Measurements from ENCODE around the gene C14orf119. TPM values are rescaled to one million over a fixed set of nuclear protein-coding genes. Genes with fewer than 3 reads are reported as not detected.
"Not testable (repeated sequence)": the region's sequence is repeated elsewhere in the genome, so short reads cannot be mapped to it uniquely, and the experiment has no call there.

C14orf119 gene
- total and polyA plus RNA-seq, 7 experiments from 2014 or later: 6.0 to 169 (median 45.0) TPM

- H3K9me3 Mint-ChIP-seq; DNase-seq; H3K27me3 ChIP-seq (ENCODE audit: control insufficient read depth in 2 of 2, insufficient read depth in 2 of 2, low read length in 2 of 2); ATAC-seq; H3K4me3 ChIP-seq (ENCODE audit: low read length); H3K4me3 Mint-ChIP-seq; H3K36me3 Mint-ChIP-seq; H3K27ac ChIP-seq (ENCODE audit: low read depth, low read length); POLR2A ChIA-PET; H3K36me3 ChIP-seq (ENCODE audit: control insufficient read depth in 2 of 3, insufficient read depth in 3 of 3, low read length in 3 of 3); H3K9me3 ChIP-seq (ENCODE audit: control insufficient read depth in 2 of 3, low read length in 3 of 3); H3K4me1 ChIP-seq (ENCODE audit: control insufficient read depth in 2 of 2, insufficient read depth in 2 of 2, low read length in 2 of 2); intact Hi-C loops (cut with micrococcal nuclease); H3K27me3 Mint-ChIP-seq; H3K4me1 Mint-ChIP-seq; H3K27ac Mint-ChIP-seq: not testable (repeated sequence)
- CTCF ChIA-PET: interaction anchor here (0.7 to 1.5 kb wide), 2 partner anchors 12 to 19 kb away, joined by 3 to 5 read pairs; no protein-coding TSS in a partner anchor
Observed at GRCh38 chr14:23107620-23108019, 12.3 kb downstream of the C14orf119 start.

- H3K4me1 ChIP-seq (ENCODE audit: control insufficient read depth in 2 of 2, insufficient read depth in 2 of 2, low read length in 2 of 2); H3K27me3 ChIP-seq (ENCODE audit: control insufficient read depth in 2 of 2, insufficient read depth in 2 of 2, low read length in 2 of 2); H3K27ac Mint-ChIP-seq; H3K4me3 Mint-ChIP-seq; POLR2A ChIA-PET; H3K36me3 Mint-ChIP-seq; intact Hi-C loops (cut with micrococcal nuclease); H3K9me3 ChIP-seq (ENCODE audit: control insufficient read depth in 2 of 3, low read length in 3 of 3); H3K27me3 Mint-ChIP-seq; H3K36me3 ChIP-seq (ENCODE audit: control insufficient read depth in 2 of 3, insufficient read depth in 3 of 3, low read length in 3 of 3); H3K4me1 Mint-ChIP-seq; ATAC-seq; H3K9me3 Mint-ChIP-seq; H3K27ac ChIP-seq (ENCODE audit: low read depth, low read length); H3K4me3 ChIP-seq (ENCODE audit: low read length); DNase-seq: not testable (repeated sequence)
- CTCF ChIA-PET: interaction anchor here (0.7 to 2.3 kb wide), 4 partner anchors 12 to 40 kb away, joined by 3 to 9 read pairs (median 6); no protein-coding TSS in a partner anchor
Observed at GRCh38 chr14:23108169-23108568, 12.9 kb downstream of the C14orf119 start.

GRCh38 chr14:23109769-23110168 is 14.5 kb downstream of the C14orf119 start:
- H3K9me3 Mint-ChIP-seq: no peaks in the 10 kb centered on the region
- no peak overlapping the region for H3K27ac Mint-ChIP-seq
- H3K4me1 Mint-ChIP-seq: peaks cover 0 to 7% (median 5%) of the 10 kb centered on the region in 7 donors
- CTCF ChIA-PET: interaction anchor here (1.8 to 3.4 kb wide), 3 partner anchors 10 to 41 kb away, joined by 7 to 11 read pairs (median 9); no protein-coding TSS in a partner anchor
- Histone ChIP-seq H3K9me3 (ENCODE audit: control insufficient read depth in 2 of 3, low read length in 3 of 3) (no peaks in the 10 kb centered on the region), H3K27me3 (ENCODE audit: control insufficient read depth in 2 of 2, insufficient read depth in 2 of 2, low read length in 2 of 2) (no peaks in the 10 kb centered on the region), H3K36me3 (ENCODE audit: control insufficient read depth in 2 of 3, insufficient read depth in 3 of 3, low read length in 3 of 3) (no peaks in the 10 kb centered on the region), H3K4me3 (ENCODE audit: low read length) (no peak overlapping the region), H3K27ac (ENCODE audit: low read depth, low read length) (no peak overlapping the region), H3K4me1 (ENCODE audit: control insufficient read depth in 2 of 2, insufficient read depth in 2 of 2, low read length in 2 of 2) (no peaks in the 10 kb centered on the region)
- intact Hi-C loops (cut with micrococcal nuclease): loop anchor here (1.0 kb wide), 2 partner anchors 32 to 40 kb away; no protein-coding TSS in a partner anchor
- ATAC-seq (no peak), DNase-seq (no peak)
- POLR2A ChIA-PET: interaction anchor here (1.4 kb wide), 1 partner anchor 10 kb away, joined by 4 read pairs; no protein-coding TSS in a partner anchor
- H3K4me3 Mint-ChIP-seq: no peak overlapping the region
- H3K27me3 Mint-ChIP-seq: peaks cover 0 to 7% (median 0%) of the 10 kb centered on the region in 5 donors
- no peaks in the 10 kb centered on the region for H3K36me3 Mint-ChIP-seq

- Mint-ChIP-seq H3K36me3 (no peaks in the 10 kb centered on the region), H3K27me3 (peaks cover 0 to 9% (median 0%) of the 10 kb centered on the region in 5 donors), H3K4me3 (no peak overlapping the region), H3K9me3 (no peaks in the 10 kb centered on the region), H3K27ac (no peak overlapping the region), H3K4me1 (peaks cover 0 to 13% (median 8%) of the 10 kb centered on the region in 7 donors)
- no peaks in the 10 kb centered on the region for H3K36me3 ChIP-seq (ENCODE audit: control insufficient read depth in 2 of 3, insufficient read depth in 3 of 3, low read length in 3 of 3)
- POLR2A ChIA-PET: interaction anchor here (0.7 to 1.4 kb wide), 2 partner anchors 9 to 73 kb away, joined by 3 to 4 read pairs; no protein-coding TSS in a partner anchor
- H3K9me3 ChIP-seq (ENCODE audit: control insufficient read depth in 2 of 3, low read length in 3 of 3): no peaks in the 10 kb centered on the region
- CTCF ChIA-PET: interaction anchor here (0.6 to 3.4 kb wide), 4 partner anchors 9 to 40 kb away, joined by 3 to 11 read pairs (median 4); no protein-coding TSS in a partner anchor
- no peaks in the 10 kb centered on the region for H3K4me1 ChIP-seq (ENCODE audit: control insufficient read depth in 2 of 2, insufficient read depth in 2 of 2, low read length in 2 of 2)
- DNase-seq: no peak
- no peaks in the 10 kb centered on the region for H3K27me3 ChIP-seq (ENCODE audit: control insufficient read depth in 2 of 2, insufficient read depth in 2 of 2, low read length in 2 of 2)
- ATAC-seq: no peak
- intact Hi-C loops (cut with micrococcal nuclease): no loop called here
- H3K4me3 ChIP-seq (ENCODE audit: low read length): no peak overlapping the region
- H3K27ac ChIP-seq (ENCODE audit: low read depth, low read length): no peak overlapping the region
Observed at GRCh38 chr14:23110579-23111365, 15.5 kb downstream of the C14orf119 start.

- ATAC-seq (peak; percentile 80), DNase-seq (no peak)
- Histone ChIP-seq H3K36me3 (ENCODE audit: control insufficient read depth in 2 of 3, insufficient read depth in 3 of 3, low read length in 3 of 3) (no peaks in the 10 kb centered on the region), H3K27ac (ENCODE audit: low read depth, low read length) (no peak overlapping the region), H3K9me3 (ENCODE audit: control insufficient read depth in 2 of 3, low read length in 3 of 3) (no peaks in the 10 kb centered on the region), H3K4me3 (ENCODE audit: low read length) (no peak overlapping the region), H3K4me1 (ENCODE audit: control insufficient read depth in 2 of 2, insufficient read depth in 2 of 2, low read length in 2 of 2) (peaks cover 0 to under 1% of the 10 kb centered on the region in 2 donors), H3K27me3 (ENCODE audit: control insufficient read depth in 2 of 2, insufficient read depth in 2 of 2, low read length in 2 of 2) (no peaks in the 10 kb centered on the region)
- H3K27ac Mint-ChIP-seq: no peak overlapping the region
- H3K4me3 Mint-ChIP-seq: no peak overlapping the region
- POLR2A ChIA-PET: interaction anchor here (0.7 to 1.7 kb wide), 2 partner anchors 17 to 128 kb away, joined by 3 to 9 read pairs; partner anchors contain the start of genes ACIN1 and C14orf119
- H3K36me3 Mint-ChIP-seq: no peaks in the 10 kb centered on the region
- intact Hi-C loops (cut with micrococcal nuclease): no loop called here
- peaks cover 0 to 9% (median 0%) of the 10 kb centered on the region in 5 donors for H3K27me3 Mint-ChIP-seq
- no peaks in the 10 kb centered on the region for H3K9me3 Mint-ChIP-seq
- CTCF ChIA-PET: interaction anchor here (1.1 to 3.4 kb wide), 2 partner anchors 7 to 35 kb away, joined by 4 to 11 read pairs; no protein-coding TSS in a partner anchor
- peaks cover 3 to 31% (median 11%) of the 10 kb centered on the region in 7 donors for H3K4me1 Mint-ChIP-seq
Observed at GRCh38 chr14:23112359-23113178, 17.3 kb downstream of the C14orf119 start.

GRCh38 chr14:23113431-23114119 is 18.3 kb downstream of the C14orf119 start:
- H3K27me3 Mint-ChIP-seq: peaks cover 0 to 9% (median 0%) of the 10 kb centered on the region in 5 donors
- CTCF ChIA-PET: interaction anchor here (0.7 kb wide), 1 partner anchor 45 kb away, joined by 3 read pairs; no protein-coding TSS in a partner anchor
- ATAC-seq: no peak

More at GRCh38 chr14:23113431-23114119, 18.3 kb downstream of the C14orf119 start:
- H3K4me1 Mint-ChIP-seq: peaks cover 8 to 41% (median 18%) of the 10 kb centered on the region in 7 donors
- POLR2A ChIA-PET: interaction anchor here (1.7 kb wide), 1 partner anchor 18 kb away, joined by 9 read pairs; the partner anchor contains the start of genes ACIN1 and C14orf119
- no peaks in the 10 kb centered on the region for H3K9me3 ChIP-seq (ENCODE audit: control insufficient read depth in 2 of 3, low read length in 3 of 3)
- no peaks in the 10 kb centered on the region for H3K27me3 ChIP-seq (ENCODE audit: control insufficient read depth in 2 of 2, insufficient read depth in 2 of 2, low read length in 2 of 2)
- no peak for DNase-seq
- intact Hi-C loops (cut with micrococcal nuclease): no loop called here
- peaks cover 0 to 10% of the 10 kb centered on the region in 2 donors for H3K4me1 ChIP-seq (ENCODE audit: control insufficient read depth in 2 of 2, insufficient read depth in 2 of 2, low read length in 2 of 2)
- H3K36me3 ChIP-seq (ENCODE audit: control insufficient read depth in 2 of 3, insufficient read depth in 3 of 3, low read length in 3 of 3): no peaks in the 10 kb centered on the region
- H3K27ac Mint-ChIP-seq: no peak overlapping the region
- H3K36me3 Mint-ChIP-seq: no peaks in the 10 kb centered on the region
- no peak overlapping the region for H3K4me3 ChIP-seq (ENCODE audit: low read length)
- no peaks in the 10 kb centered on the region for H3K9me3 Mint-ChIP-seq
- no peak overlapping the region for H3K4me3 Mint-ChIP-seq
- no peak overlapping the region for H3K27ac ChIP-seq (ENCODE audit: low read depth, low read length)
